AG08396 (cell line): ENCODE data around the gene ANKFY1.
"Not testable (repeated sequence)": the region's sequence is repeated elsewhere in the genome, so short reads cannot be mapped to it uniquely, and the experiment has no call there.

ENCODE experiments used
- DNase-seq: peaks from one replicate; pipeline ENCODE4 v3.0.0; 2012; ENCODE audit warnings: low spot score, mixed read lengths

ANKFY1 gene

GRCh38 chr17:4256952-4257351 lies 6.8 kb downstream of the ANKFY1 start:
- peak; percentile 31 for DNase-seq

GRCh38 chr17:4255271-4255670 lies 8.5 kb downstream of the ANKFY1 start:
- not testable (repeated sequence) for DNase-seq

- DNase-seq: no peak
Measured at GRCh38 chr17:4250887-4251286, 12.9 kb downstream of the ANKFY1 start.

GRCh38 chr17:4249452-4250029 lies 14.2 kb downstream of the ANKFY1 start:
- DNase-seq: peak; percentile 50

GRCh38 chr17:4248504-4249277 lies 15.1 kb downstream of the ANKFY1 start:
- DNase-seq: no peak

- no peak for DNase-seq
Measured at GRCh38 chr17:4247971-4248388, 15.8 kb downstream of the ANKFY1 start.

- no peak for DNase-seq
Measured at GRCh38 chr17:4247361-4247970, 16.3 kb downstream of the ANKFY1 start.

GRCh38 chr17:4246674-4247073 lies 17.1 kb downstream of the ANKFY1 start:
- DNase-seq: no peak

- no peak for DNase-seq
Measured at GRCh38 chr17:4241535-4241934, 22.2 kb downstream of the ANKFY1 start.

GRCh38 chr17:4236456-4236855 lies 27.3 kb downstream of the ANKFY1 start:
- no peak for DNase-seq

GRCh38 chr17:4235372-4236279 lies 28.2 kb downstream of the ANKFY1 start:
- no peak for DNase-seq

- DNase-seq: no peak
Measured at GRCh38 chr17:4234401-4234800, 29.4 kb downstream of the ANKFY1 start.

- DNase-seq: no peak
Measured at GRCh38 chr17:4233668-4234258, 30.0 kb downstream of the ANKFY1 start.

- DNase-seq: no peak
Measured at GRCh38 chr17:4232168-4232813, 31.5 kb downstream of the ANKFY1 start.

GRCh38 chr17:4229627-4230541 lies 33.9 kb downstream of the ANKFY1 start:
- peak; percentile 84 for DNase-seq

GRCh38 chr17:4221899-4222659 lies 41.7 kb downstream of the ANKFY1 start:
- no peak for DNase-seq

- DNase-seq: no peak
Measured at GRCh38 chr17:4221163-4221562, 42.6 kb downstream of the ANKFY1 start.

- peak; percentile 53 for DNase-seq
Measured at GRCh38 chr17:4220655-4221054, 43.1 kb downstream of the ANKFY1 start.

GRCh38 chr17:4219241-4219640 lies 44.5 kb downstream of the ANKFY1 start:
- DNase-seq: no peak
